ENCODE results near the gene SLU7.

SLU7 gene

GRCh38 chr5:160377651-160378050 lies 41.2 kb downstream of the SLU7 start:
- DNase-seq (ENCODE audit: insufficient read length, low spot score): no peak
- TF ChIP-seq PAX5 (IDR thresholded peaks at IDR 0.05; ENCODE audit: insufficient read depth, low read length, severe bottlenecking) (no peak), SPI1 (IDR thresholded peaks at IDR 0.05; ENCODE audit: low read depth, low read length) (no peak), POLR2A (IDR thresholded peaks at IDR 0.05; ENCODE audit: low read depth, low read length) (no peak)
- no peak for FAIRE-seq

- no peak for FAIRE-seq
- TF ChIP-seq SPI1 (IDR thresholded peaks at IDR 0.05; ENCODE audit: low read depth, low read length): no peak
- TF ChIP-seq TAF1 (IDR thresholded peaks at IDR 0.05; ENCODE audit: low read depth, low read length): no peak
- TF ChIP-seq PAX5 (IDR thresholded peaks at IDR 0.05; ENCODE audit: insufficient read depth, low read length, severe bottlenecking): no peak
Observed at GRCh38 chr5:160376416-160376815, 42.5 kb downstream of the SLU7 start.

GRCh38 chr5:160375701-160376100 lies 43.2 kb downstream of the SLU7 start:
- TF ChIP-seq TAF1 (IDR thresholded peaks at IDR 0.05; ENCODE audit: low read depth, low read length): no peak
- TF ChIP-seq POU2F2 (IDR thresholded peaks at IDR 0.05; ENCODE audit: low read depth, low read length): no peak
- no peak for TF ChIP-seq POLR2AphosphoS5 (IDR thresholded peaks at IDR 0.05; ENCODE audit: low read depth, low read length)
- no peak for FAIRE-seq
- no peak for DNase-seq (ENCODE audit: insufficient read length, low spot score)

More at GRCh38 chr5:160376416-160376815, 42.5 kb downstream of the SLU7 start:
- DNase-seq (ENCODE audit: insufficient read length, low spot score): no peak

GRCh38 chr5:160375166-160375565 lies 43.7 kb downstream of the SLU7 start:
- FAIRE-seq (no peak), DNase-seq (ENCODE audit: insufficient read length, low spot score) (no peak)
- TF ChIP-seq PAX5 (IDR thresholded peaks at IDR 0.05; ENCODE audit: insufficient read depth, low read length, severe bottlenecking) (no peak), POLR2A (IDR thresholded peaks at IDR 0.05; ENCODE audit: low read depth, low read length) (no peak), SPI1 (IDR thresholded peaks at IDR 0.05; ENCODE audit: low read depth, low read length) (no peak), POLR2AphosphoS5 (IDR thresholded peaks at IDR 0.05; ENCODE audit: low read depth, low read length) (no peak), TAF1 (IDR thresholded peaks at IDR 0.05; ENCODE audit: low read depth, low read length) (no peak), POU2F2 (IDR thresholded peaks at IDR 0.05; ENCODE audit: low read depth, low read length) (no peak)

- DNase-seq (ENCODE audit: insufficient read length, low spot score) (no peak), FAIRE-seq (no peak)
- TF ChIP-seq POLR2AphosphoS5 (IDR thresholded peaks at IDR 0.05; ENCODE audit: low read depth, low read length) (no peak), PAX5 (IDR thresholded peaks at IDR 0.05; ENCODE audit: insufficient read depth, low read length, severe bottlenecking) (no peak), POU2F2 (IDR thresholded peaks at IDR 0.05; ENCODE audit: low read depth, low read length) (no peak), POLR2A (IDR thresholded peaks at IDR 0.05; ENCODE audit: low read depth, low read length) (no peak), SPI1 (IDR thresholded peaks at IDR 0.05; ENCODE audit: low read depth, low read length) (no peak), TAF1 (IDR thresholded peaks at IDR 0.05; ENCODE audit: low read depth, low read length) (no peak)
Observed at GRCh38 chr5:160371294-160371693, 47.6 kb downstream of the SLU7 start.

GRCh38 chr5:160370713-160371034 lies 48.2 kb downstream of the SLU7 start:
- FAIRE-seq (peak; percentile 41), DNase-seq (ENCODE audit: insufficient read length, low spot score) (no peak)
- no peak for TF ChIP-seq POLR2AphosphoS5 (IDR thresholded peaks at IDR 0.05; ENCODE audit: low read depth, low read length)

GRCh38 chr5:160369990-160370712 lies 48.7 kb downstream of the SLU7 start, which contains the start of gene C1QTNF2:
C1QTNF2 (minus strand) TSS chr5:160370626; CDS start chr5:160355011, 15,615 bp downstream.
- no peak for DNase-seq (ENCODE audit: insufficient read length, low spot score)
- TF ChIP-seq PAX5 (IDR thresholded peaks at IDR 0.05; ENCODE audit: insufficient read depth, low read length, severe bottlenecking) (no peak), TAF1 (IDR thresholded peaks at IDR 0.05; ENCODE audit: low read depth, low read length) (no peak), SPI1 (IDR thresholded peaks at IDR 0.05; ENCODE audit: low read depth, low read length) (peak; percentile 77)
- FAIRE-seq: peak; percentile 55

GRCh38 chr5:160367885-160368284 lies 51.0 kb downstream of the SLU7 start:
- no peak for FAIRE-seq
- DNase-seq (ENCODE audit: insufficient read length, low spot score): no peak
- TF ChIP-seq SPI1 (IDR thresholded peaks at IDR 0.05; ENCODE audit: low read depth, low read length): no peak
- no peak for TF ChIP-seq POU2F2 (IDR thresholded peaks at IDR 0.05; ENCODE audit: low read depth, low read length)
- no peak for TF ChIP-seq TAF1 (IDR thresholded peaks at IDR 0.05; ENCODE audit: low read depth, low read length)
- TF ChIP-seq POLR2AphosphoS5 (IDR thresholded peaks at IDR 0.05; ENCODE audit: low read depth, low read length): no peak
- TF ChIP-seq POLR2A (IDR thresholded peaks at IDR 0.05; ENCODE audit: low read depth, low read length): no peak
- no peak for TF ChIP-seq PAX5 (IDR thresholded peaks at IDR 0.05; ENCODE audit: insufficient read depth, low read length, severe bottlenecking)

GRCh38 chr5:160367261-160367660 lies 51.6 kb downstream of the SLU7 start:
- FAIRE-seq (no peak), DNase-seq (ENCODE audit: insufficient read length, low spot score) (no peak)
- no peak for TF ChIP-seq PAX5 (IDR thresholded peaks at IDR 0.05; ENCODE audit: insufficient read depth, low read length, severe bottlenecking)
- no peak for TF ChIP-seq TAF1 (IDR thresholded peaks at IDR 0.05; ENCODE audit: low read depth, low read length)
- TF ChIP-seq POLR2A (IDR thresholded peaks at IDR 0.05; ENCODE audit: low read depth, low read length): no peak
- TF ChIP-seq POLR2AphosphoS5 (IDR thresholded peaks at IDR 0.05; ENCODE audit: low read depth, low read length): no peak
- TF ChIP-seq SPI1 (IDR thresholded peaks at IDR 0.05; ENCODE audit: low read depth, low read length): no peak
- no peak for TF ChIP-seq POU2F2 (IDR thresholded peaks at IDR 0.05; ENCODE audit: low read depth, low read length)

GRCh38 chr5:160366230-160366629 lies 52.7 kb downstream of the SLU7 start:
- no peak for TF ChIP-seq POLR2AphosphoS5 (IDR thresholded peaks at IDR 0.05; ENCODE audit: low read depth, low read length)
- TF ChIP-seq SPI1 (IDR thresholded peaks at IDR 0.05; ENCODE audit: low read depth, low read length): no peak
- TF ChIP-seq TAF1 (IDR thresholded peaks at IDR 0.05; ENCODE audit: low read depth, low read length): no peak
- no peak for TF ChIP-seq PAX5 (IDR thresholded peaks at IDR 0.05; ENCODE audit: insufficient read depth, low read length, severe bottlenecking)
- FAIRE-seq: no peak
- no peak for DNase-seq (ENCODE audit: insufficient read length, low spot score)
